ENCODE results near the gene EYA2.

Gene EYA2

GRCh38 chr20:47113362-47114109 lies 218.9 kb downstream of the EYA2 start:
- H3K27ac ChIP-seq (ENCODE audit: insufficient read depth, low read length, poor library complexity, severe bottlenecking), result no peak overlapping the region
- H3K36me3 ChIP-seq (ENCODE audit: control insufficient read depth, insufficient read depth, low read length), result no peaks in the 10 kb centered on the region
- no peaks in the 10 kb centered on the region for H3K27me3 ChIP-seq (replicated peaks; ENCODE audit: control insufficient read depth, insufficient read depth, low read length, poor library complexity, severe bottlenecking)
- no peak overlapping the region for H3K4me3 ChIP-seq (ENCODE audit: insufficient read depth, low read depth, low read length, poor library complexity, severe bottlenecking)
- H3K9me3 ChIP-seq (ENCODE audit: control insufficient read depth, low read length), result no peaks in the 10 kb centered on the region
- no peak for DNase-seq
- no peaks in the 10 kb centered on the region for H3K4me1 ChIP-seq (ENCODE audit: control insufficient read depth, insufficient read depth, low read length, poor library complexity, severe bottlenecking)

GRCh38 chr20:47115694-47116093 lies 221.1 kb downstream of the EYA2 start:
- H3K4me1 ChIP-seq (ENCODE audit: control insufficient read depth, insufficient read depth, low read length, poor library complexity, severe bottlenecking), result no peaks in the 10 kb centered on the region
- DNase-seq, result no peak
- H3K9me3 ChIP-seq (ENCODE audit: control insufficient read depth, low read length), result no peaks in the 10 kb centered on the region
- H3K36me3 ChIP-seq (ENCODE audit: control insufficient read depth, insufficient read depth, low read length), result no peaks in the 10 kb centered on the region
- H3K27ac ChIP-seq (ENCODE audit: insufficient read depth, low read length, poor library complexity, severe bottlenecking), result no peak overlapping the region
- H3K4me3 ChIP-seq (ENCODE audit: insufficient read depth, low read depth, low read length, poor library complexity, severe bottlenecking), result no peak overlapping the region
- H3K27me3 ChIP-seq (replicated peaks; ENCODE audit: control insufficient read depth, insufficient read depth, low read length, poor library complexity, severe bottlenecking), result no peaks in the 10 kb centered on the region

GRCh38 chr20:47117371-47117770 lies 222.7 kb downstream of the EYA2 start:
- H3K4me1 ChIP-seq (ENCODE audit: control insufficient read depth, insufficient read depth, low read length, poor library complexity, severe bottlenecking), result no peaks in the 10 kb centered on the region
- no peak overlapping the region for H3K27ac ChIP-seq (ENCODE audit: insufficient read depth, low read length, poor library complexity, severe bottlenecking)
- DNase-seq, result no peak
- no peaks in the 10 kb centered on the region for H3K27me3 ChIP-seq (replicated peaks; ENCODE audit: control insufficient read depth, insufficient read depth, low read length, poor library complexity, severe bottlenecking)
- H3K4me3 ChIP-seq (ENCODE audit: insufficient read depth, low read depth, low read length, poor library complexity, severe bottlenecking), result no peak overlapping the region
- no peaks in the 10 kb centered on the region for H3K9me3 ChIP-seq (ENCODE audit: control insufficient read depth, low read length)
- H3K36me3 ChIP-seq (ENCODE audit: control insufficient read depth, insufficient read depth, low read length), result no peaks in the 10 kb centered on the region

- H3K27ac ChIP-seq (ENCODE audit: insufficient read depth, low read length, poor library complexity, severe bottlenecking), result no peak overlapping the region
- H3K4me1 ChIP-seq (ENCODE audit: control insufficient read depth, insufficient read depth, low read length, poor library complexity, severe bottlenecking), result no peaks in the 10 kb centered on the region
- no peaks in the 10 kb centered on the region for H3K27me3 ChIP-seq (replicated peaks; ENCODE audit: control insufficient read depth, insufficient read depth, low read length, poor library complexity, severe bottlenecking)
- no peaks in the 10 kb centered on the region for H3K36me3 ChIP-seq (ENCODE audit: control insufficient read depth, insufficient read depth, low read length)
- no peak for DNase-seq
- H3K9me3 ChIP-seq (ENCODE audit: control insufficient read depth, low read length), result no peaks in the 10 kb centered on the region
- no peak overlapping the region for H3K4me3 ChIP-seq (ENCODE audit: insufficient read depth, low read depth, low read length, poor library complexity, severe bottlenecking)
Measured at GRCh38 chr20:47117773-47118172, 223.1 kb downstream of the EYA2 start.

GRCh38 chr20:47118206-47118605 lies 223.6 kb downstream of the EYA2 start:
- Histone ChIP-seq H3K9me3 (ENCODE audit: control insufficient read depth, low read length) (no peaks in the 10 kb centered on the region), H3K4me1 (ENCODE audit: control insufficient read depth, insufficient read depth, low read length, poor library complexity, severe bottlenecking) (no peaks in the 10 kb centered on the region), H3K4me3 (ENCODE audit: insufficient read depth, low read depth, low read length, poor library complexity, severe bottlenecking) (no peak overlapping the region), H3K36me3 (ENCODE audit: control insufficient read depth, insufficient read depth, low read length) (no peaks in the 10 kb centered on the region), H3K27ac (ENCODE audit: insufficient read depth, low read length, poor library complexity, severe bottlenecking) (no peak overlapping the region), H3K27me3 (replicated peaks; ENCODE audit: control insufficient read depth, insufficient read depth, low read length, poor library complexity, severe bottlenecking) (no peaks in the 10 kb centered on the region)
- no peak for DNase-seq

GRCh38 chr20:47118641-47119040 lies 224.0 kb downstream of the EYA2 start:
- Histone ChIP-seq H3K9me3 (ENCODE audit: control insufficient read depth, low read length) (no peaks in the 10 kb centered on the region), H3K36me3 (ENCODE audit: control insufficient read depth, insufficient read depth, low read length) (no peaks in the 10 kb centered on the region), H3K27me3 (replicated peaks; ENCODE audit: control insufficient read depth, insufficient read depth, low read length, poor library complexity, severe bottlenecking) (no peaks in the 10 kb centered on the region), H3K4me1 (ENCODE audit: control insufficient read depth, insufficient read depth, low read length, poor library complexity, severe bottlenecking) (no peaks in the 10 kb centered on the region), H3K4me3 (ENCODE audit: insufficient read depth, low read depth, low read length, poor library complexity, severe bottlenecking) (no peak overlapping the region), H3K27ac (ENCODE audit: insufficient read depth, low read length, poor library complexity, severe bottlenecking) (no peak overlapping the region)
- DNase-seq, result no peak

GRCh38 chr20:47120346-47120936 lies 225.8 kb downstream of the EYA2 start:
- Histone ChIP-seq H3K27me3 (replicated peaks; ENCODE audit: control insufficient read depth, insufficient read depth, low read length, poor library complexity, severe bottlenecking) (peaks cover 3% of the 10 kb centered on the region), H3K4me1 (ENCODE audit: control insufficient read depth, insufficient read depth, low read length, poor library complexity, severe bottlenecking) (no peaks in the 10 kb centered on the region), H3K27ac (ENCODE audit: insufficient read depth, low read length, poor library complexity, severe bottlenecking) (no peak overlapping the region), H3K9me3 (ENCODE audit: control insufficient read depth, low read length) (no peaks in the 10 kb centered on the region), H3K4me3 (ENCODE audit: insufficient read depth, low read depth, low read length, poor library complexity, severe bottlenecking) (no peak overlapping the region), H3K36me3 (ENCODE audit: control insufficient read depth, insufficient read depth, low read length) (no peaks in the 10 kb centered on the region)
- DNase-seq, result no peak

GRCh38 chr20:47122560-47122959 lies 227.9 kb downstream of the EYA2 start:
- Histone ChIP-seq H3K4me1 (ENCODE audit: control insufficient read depth, insufficient read depth, low read length, poor library complexity, severe bottlenecking) (no peaks in the 10 kb centered on the region), H3K9me3 (ENCODE audit: control insufficient read depth, low read length) (no peaks in the 10 kb centered on the region), H3K27me3 (replicated peaks; ENCODE audit: control insufficient read depth, insufficient read depth, low read length, poor library complexity, severe bottlenecking) (peaks cover 5% of the 10 kb centered on the region), H3K4me3 (ENCODE audit: insufficient read depth, low read depth, low read length, poor library complexity, severe bottlenecking) (no peak overlapping the region), H3K36me3 (ENCODE audit: control insufficient read depth, insufficient read depth, low read length) (no peaks in the 10 kb centered on the region), H3K27ac (ENCODE audit: insufficient read depth, low read length, poor library complexity, severe bottlenecking) (no peak overlapping the region)
- DNase-seq, result no peak

- H3K9me3 ChIP-seq (ENCODE audit: control insufficient read depth, low read length), result no peaks in the 10 kb centered on the region
- no peaks in the 10 kb centered on the region for H3K36me3 ChIP-seq (ENCODE audit: control insufficient read depth, insufficient read depth, low read length)
- no peaks in the 10 kb centered on the region for H3K4me1 ChIP-seq (ENCODE audit: control insufficient read depth, insufficient read depth, low read length, poor library complexity, severe bottlenecking)
- H3K27ac ChIP-seq (ENCODE audit: insufficient read depth, low read length, poor library complexity, severe bottlenecking), result no peak overlapping the region
- peaks cover 5% of the 10 kb centered on the region for H3K27me3 ChIP-seq (replicated peaks; ENCODE audit: control insufficient read depth, insufficient read depth, low read length, poor library complexity, severe bottlenecking)
- no peak overlapping the region for H3K4me3 ChIP-seq (ENCODE audit: insufficient read depth, low read depth, low read length, poor library complexity, severe bottlenecking)
- no peak for DNase-seq
Measured at GRCh38 chr20:47124181-47124717, 229.6 kb downstream of the EYA2 start.

- H3K4me3 ChIP-seq (ENCODE audit: insufficient read depth, low read depth, low read length, poor library complexity, severe bottlenecking), result no peak overlapping the region
- H3K9me3 ChIP-seq (ENCODE audit: control insufficient read depth, low read length), result no peaks in the 10 kb centered on the region
- DNase-seq, result no peak
- H3K27me3 ChIP-seq (replicated peaks; ENCODE audit: control insufficient read depth, insufficient read depth, low read length, poor library complexity, severe bottlenecking), result peaks cover 5% of the 10 kb centered on the region
- no peak overlapping the region for H3K27ac ChIP-seq (ENCODE audit: insufficient read depth, low read length, poor library complexity, severe bottlenecking)
- H3K4me1 ChIP-seq (ENCODE audit: control insufficient read depth, insufficient read depth, low read length, poor library complexity, severe bottlenecking), result no peaks in the 10 kb centered on the region
- H3K36me3 ChIP-seq (ENCODE audit: control insufficient read depth, insufficient read depth, low read length), result no peaks in the 10 kb centered on the region
Measured at GRCh38 chr20:47125508-47125757, 230.8 kb downstream of the EYA2 start.

Measured in effector memory CD4-positive, alpha-beta T cell (primary cell).